AG10803 (cell line): ENCODE results near the gene S100A11.
A peak's percentile ranks its signal among the peaks of the same experiment; 100 is the strongest.

Experiments used
- DNase-seq: peaks from one replicate; pipeline ENCODE4 v3.0.0; 2010; ENCODE audit warnings: low read depth
- H3K4me3 ChIP-seq: 2 replicates; pipeline ENCODE4 v1.5.1; 2011; ENCODE audit warnings: mild to moderate bottlenecking, low read length, control low read depth
- CTCF ChIP-seq: conservative IDR thresholded peaks from 2 replicates; pipeline ENCODE4 v1.5.1; 2011; ENCODE audit warnings: mild to moderate bottlenecking, low read length, control low read depth, inconsistent platforms

S100A11 gene

GRCh38 chr1:151990856-151991198, 46.0 kb downstream of the S100A11 start:
- peak; percentile 56 for DNase-seq
- H3K4me3 ChIP-seq, result peak overlapping the region; percentile 96
- TF ChIP-seq CTCF, result no peak

GRCh38 chr1:151990058-151990855, 46.5 kb downstream of the S100A11 start:
- peak overlapping the region; percentile 96 for H3K4me3 ChIP-seq
- TF ChIP-seq CTCF, result no peak
- DNase-seq, result no peak

GRCh38 chr1:151989211-151989862, 47.5 kb downstream of the S100A11 start:
- no peak for TF ChIP-seq CTCF
- H3K4me3 ChIP-seq, result peak overlapping the region; percentile 96
- peak; percentile 92 for DNase-seq

- TF ChIP-seq CTCF, result no peak
- H3K4me3 ChIP-seq, result peak overlapping the region; percentile 96
- peak; percentile 96 for DNase-seq
Observed at GRCh38 chr1:151988405-151988923, 48.3 kb downstream of the S100A11 start.

- no peak for TF ChIP-seq CTCF
- H3K4me3 ChIP-seq, result no peak overlapping the region
- no peak for DNase-seq
Observed at GRCh38 chr1:151986501-151987190, 50.2 kb downstream of the S100A11 start.

GRCh38 chr1:151985768-151986167, 51.0 kb downstream of the S100A11 start:
- H3K4me3 ChIP-seq, result no peak overlapping the region
- DNase-seq, result no peak
- no peak for TF ChIP-seq CTCF

- H3K4me3 ChIP-seq, result no peak overlapping the region
- TF ChIP-seq CTCF, result no peak
- no peak for DNase-seq
Observed at GRCh38 chr1:151985270-151985669, 51.5 kb downstream of the S100A11 start.
